HepG2 (cell line): ENCODE results near the gene OR2S2. TPM values are rescaled to one million over a fixed set of nuclear protein-coding genes. Genes with fewer than 3 reads are reported as not detected.

Source experiments
- ATAC-seq: fragments of 200-7000 bp; cut with Tn5 transposase; 3 replicates; pipeline ENCODE4 v1.9.1; 2020; ENCODE audit warnings: mild to moderate bottlenecking, moderate library complexity
- BruUV-seq: library from RNA; stranded (reverse); fragments of 400-500 nt; replicated peaks from 2 replicates; lab custom pipeline; 2021; lab: Mats Ljungman, UMichigan
- CTCF ChIA-PET: fragments of 300-600 bp; formaldehyde crosslinking; extraction: SDS; loops from one replicate; lab custom pipeline; 2021; ENCODE audit warnings: low total read pairs, inconsistent platforms, low intra/inter-chr PET ratio; lab: Yijun Ruan, JAX
- POLR2A ChIA-PET: fragments of 350-600 bp; sonication (Branson Sonifier 250); formaldehyde crosslinking; loops from one replicate; lab custom pipeline; 2020; ENCODE audit warnings: antibody characterized with exemption, inconsistent platforms; lab: Yijun Ruan, JAX
- DNase-seq: peaks from one replicate; pipeline ENCODE4 v3.0.0-alpha.2; 2015; ENCODE audit warnings: low spot score
- FAIRE-seq: peaks from 3 replicates; lab custom pipeline; 2011; peaks lifted over from hg19 to GRCh38; lab: Jason Lieb, UNC
- H2AFZ ChIP-seq: one replicate; pipeline ENCODE4 v1.6.1; 2011; ENCODE audit warnings: low read length, inconsistent platforms
- H3K27ac ChIP-seq: fragments of 300-600 bp; 3 replicates; pipeline ENCODE4 v1.8.0; 2011; ENCODE audit warnings: mixed run types, mild to moderate bottlenecking, mixed read lengths, low read length, inconsistent platforms; ENCODE audit not compliant: insufficient read depth; ENCODE audit errors: extremely low read length
- H3K27me3 ChIP-seq, 2 experiments: fragments of 200-600 bp in 1 of 2; 2 replicates in 1 of 2; 3 replicates in 1 of 2; pipeline versions ENCODE4 v1.6.0 to v1.8.0; 2011; ENCODE audit warnings: low read length in 2 of 2, mild to moderate bottlenecking in 2 of 2, moderate library complexity in 2 of 2, inconsistent platforms in 1 of 2; ENCODE audit not compliant: insufficient read depth in 2 of 2, control insufficient read depth in 1 of 2
- H3K36me3 ChIP-seq, 2 experiments: fragments of 200-600 bp in 1 of 2; replicated peaks in 1 of 2; 2 replicates in 1 of 2; 3 replicates in 1 of 2; pipeline versions ENCODE4 v1.5.1 to v1.8.0; 2011; ENCODE audit warnings: low read length in 2 of 2, inconsistent platforms in 1 of 2; ENCODE audit not compliant: insufficient read depth in 2 of 2, control insufficient read depth in 1 of 2
- H3K4me1 ChIP-seq: 2 replicates; pipeline ENCODE4 v1.5.1; 2012; ENCODE audit warnings: low read length, inconsistent platforms; ENCODE audit not compliant: insufficient read depth
- H3K4me2 ChIP-seq: 2 replicates; pipeline ENCODE4 v1.6.0; 2011; ENCODE audit warnings: low read depth, low read length, inconsistent platforms
- H3K4me3 ChIP-seq, 3 experiments: fragments of 200-600 bp in 1 of 3; sonication (generic), shearing (Covaris generic) in 1 of 3; replicated peaks in 1 of 3; 2 replicates each; pipeline ENCODE4 v1.5.1; 2011 to 2016; ENCODE audit warnings: low read length in 3 of 3, inconsistent platforms in 2 of 3, low read depth in 2 of 3, mild to moderate bottlenecking in 2 of 3, control low read depth in 1 of 3, mixed read lengths in 1 of 3; ENCODE audit not compliant: insufficient read depth in 1 of 3
- H3K79me2 ChIP-seq: one replicate; pipeline ENCODE4 v1.6.1; 2011; ENCODE audit warnings: low read length, inconsistent platforms; ENCODE audit not compliant: insufficient read depth
- H3K9ac ChIP-seq: 2 replicates; pipeline ENCODE4 v1.6.0; 2011; ENCODE audit warnings: mild to moderate bottlenecking, low read depth, low read length, inconsistent platforms; ENCODE audit not compliant: insufficient read depth
- H3K9me3 ChIP-seq: 2 replicates; pipeline ENCODE4 v1.5.1; 2012; ENCODE audit warnings: mild to moderate bottlenecking, low read length
- H4K20me1 ChIP-seq: 2 replicates; pipeline ENCODE4 v1.6.0; 2011; ENCODE audit warnings: inconsistent platforms, mild to moderate bottlenecking, low read length, moderate library complexity; ENCODE audit not compliant: insufficient read depth
- EHMT2 ChIP-seq: fragments of 200-600 bp; sonication (generic); IDR thresholded peaks from 2 replicates; pipeline ENCODE4 v1.7.0; 2017; ENCODE audit warnings: antibody characterized with exemption, low read depth, low read length, borderline replicate concordance
- FOSL2 ChIP-seq: sonication (generic); formaldehyde crosslinking; IDR thresholded peaks from 2 replicates; pipeline ENCODE4 v1.4.0; 2020; ENCODE audit warnings: missing genetic modification reagents
- JUN ChIP-seq: sonication (generic); formaldehyde crosslinking; IDR thresholded peaks from 2 replicates; pipeline ENCODE4 v1.4.0; 2020; ENCODE audit warnings: mild to moderate bottlenecking, missing genetic modification reagents
- KLF13 ChIP-seq: sonication (generic); formaldehyde crosslinking; IDR thresholded peaks from 2 replicates; pipeline ENCODE4 v1.4.0; 2020; ENCODE audit warnings: mild to moderate bottlenecking, missing genetic modification reagents
- MAFK ChIP-seq, 2 experiments: IDR thresholded peaks in 1 of 2; conservative IDR thresholded peaks in 1 of 2; 2 replicates each; pipeline ENCODE4 v1.6.1; 2011; ENCODE audit warnings: improper control_type of control experiment in 2 of 2, low read length in 2 of 2
- MEIS1 ChIP-seq: sonication (generic); formaldehyde crosslinking; IDR thresholded peaks from 2 replicates; pipeline ENCODE4 v1.9.0; 2021; ENCODE audit warnings: mild to moderate bottlenecking, missing genetic modification reagents, moderate library complexity, borderline replicate concordance
- NR2C2 ChIP-seq: sonication (generic); formaldehyde crosslinking; IDR thresholded peaks from 2 replicates; pipeline ENCODE4 v1.4.0; 2020; ENCODE audit warnings: missing genetic modification reagents, mild to moderate bottlenecking, moderate library complexity, borderline replicate concordance
- PAF1 ChIP-seq: IDR thresholded peaks from 2 replicates; pipeline ENCODE4 v1.6.1; 2016; ENCODE audit warnings: missing genetic modification reagents, missing compliant biosample characterization
- RXRA ChIP-seq: sonication (generic); formaldehyde crosslinking; IDR thresholded peaks from 2 replicates; pipeline ENCODE4 v1.5.1; 2020; ENCODE audit warnings: missing genetic modification reagents
- SRF ChIP-seq: IDR thresholded peaks from 2 replicates; pipeline ENCODE4 v1.6.1; 2011; ENCODE audit warnings: mild to moderate bottlenecking, low read depth, low read length, moderate library complexity
- ZBTB42 ChIP-seq: sonication (generic); formaldehyde crosslinking; IDR thresholded peaks from 2 replicates; pipeline ENCODE4 v1.5.0; 2020; ENCODE audit warnings: mild to moderate bottlenecking, missing genetic modification reagents
- ZNF101 ChIP-seq: sonication (generic); formaldehyde crosslinking; IDR thresholded peaks from 2 replicates; pipeline ENCODE4 v1.4.0; 2020; ENCODE audit warnings: mild to moderate bottlenecking, low read depth, missing genetic modification reagents, borderline replicate concordance
- ZNF160 ChIP-seq: sonication (generic); formaldehyde crosslinking; IDR thresholded peaks from 2 replicates; pipeline ENCODE4 v1.8.0; 2022; ENCODE audit warnings: mild to moderate bottlenecking, inconsistent platforms, missing genetic modification reagents
- ZNF589 ChIP-seq: sonication (generic); formaldehyde crosslinking; conservative IDR thresholded peaks from 2 replicates; pipeline ENCODE4 v1.8.0; 2022; ENCODE audit warnings: mild to moderate bottlenecking, moderate library complexity, missing genetic modification reagents
- ZNF782 ChIP-seq: sonication (generic); formaldehyde crosslinking; IDR thresholded peaks from 2 replicates; pipeline ENCODE4 v1.4.0; 2020; ENCODE audit warnings: missing genetic modification reagents, mild to moderate bottlenecking, borderline replicate concordance
- WGBS: methylation state at CpG from one replicate; pipeline ENCODE4 v1.1.6; 2017; ENCODE audit warnings: low lambda C conversion rate; 5-methylcytosine and 5-hydroxymethylcytosine counted together
- in situ Hi-C: cut with HindIII; loops from 2 replicates; pipeline ENCODE4 v1.10.0; 2017; ENCODE audit warnings: low pct_unique_long_range_greater_than_20kb; ENCODE audit not compliant: extremely low pct_ligation_motif_present
- intact Hi-C: fragments of 100-400 bp; cut with micrococcal nuclease; formaldehyde crosslinking; loops from one replicate; pipeline ENCODE4 v1.10.0; 2022; ENCODE audit not compliant: unreplicated experiment
- polyA plus RNA-seq, 8 experiments: library from polyadenylated mRNA; depleted of rRNA in 3 of 8; stranded (reverse) in 7 of 8; unstranded in 1 of 8; fragments of >200 nt; fragmentation: Illumina TruSeq in 4 of 8; extraction: Trizol in 4 of 8; gene quantifications; 2 replicates each; pipeline versions ENCODE4 v1.2.1 to v1.2.3, GENCODE V29; 2011 to 2016; ENCODE audit warnings: low read depth in 4 of 8, missing spikeins in 1 of 8, mixed read lengths in 1 of 8; ENCODE audit not compliant: insufficient read depth in 1 of 8
- total RNA-seq, 5 experiments: library from RNA; depleted of rRNA; stranded (reverse); fragments of >200 nt; fragmentation: Illumina TruSeq; extraction: Trizol; gene quantifications; 2 replicates each; pipeline ENCODE4 v1.2.3, GENCODE V29; 2016; ENCODE audit warnings: low read depth in 1 of 5
- TF ChIP-seq, protein P1 (sequence below): IDR thresholded peaks from 2 replicates; pipeline ENCODE4 v1.6.1; 2018; ENCODE audit warnings: missing genetic modification reagents, mild to moderate bottlenecking, missing compliant biosample characterization
- TF ChIP-seq, protein P2 (sequence below): sonication (generic); formaldehyde crosslinking; IDR thresholded peaks from 2 replicates; pipeline ENCODE4 v1.9.0; 2021; ENCODE audit warnings: mild to moderate bottlenecking, missing genetic modification reagents

The OR2S2 gene
- total and polyA plus RNA-seq, 2 of the 13 experiments (the other 11 are each of a cell fraction or from before 2014, with no cell fraction given) = not detected

DNA sequence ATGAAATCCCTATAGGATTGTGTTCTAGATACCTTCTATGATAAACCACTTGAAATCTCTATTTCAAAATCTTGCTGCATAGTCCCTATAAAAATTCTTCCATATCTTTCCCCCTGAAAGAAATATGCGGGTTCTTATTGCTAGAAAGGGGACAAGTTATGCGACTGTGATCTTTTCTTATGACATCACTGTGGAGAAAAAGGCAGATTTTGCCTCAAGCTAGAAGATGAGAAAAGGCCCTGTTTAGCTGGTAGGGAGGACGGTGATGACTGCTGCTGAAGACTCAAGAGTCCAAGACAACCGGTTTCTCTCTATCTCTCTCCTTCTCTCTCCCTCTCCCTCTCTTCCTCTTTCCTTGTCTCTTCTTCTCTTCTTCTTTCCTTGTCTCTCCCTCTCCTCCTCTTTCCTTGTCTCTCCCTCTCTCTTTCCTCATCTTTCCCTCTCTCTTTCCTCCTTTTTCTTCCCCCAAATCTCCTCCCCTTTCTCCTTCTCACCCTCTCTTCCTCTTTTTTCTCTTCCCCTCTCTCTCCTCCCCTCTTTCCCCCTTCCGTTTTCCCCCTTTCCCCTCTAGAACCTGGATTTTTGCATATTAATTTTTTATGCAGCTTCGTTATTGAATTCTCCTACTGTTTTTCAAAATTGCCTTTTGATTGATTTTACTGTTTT, 5.3 kb downstream of the OR2S2 start (continued):
- no peak for TF ChIP-seq EHMT2
- no peak for TF ChIP-seq PAF1
- TF ChIP-seq NR2C2 = no peak
- TF ChIP-seq MAFK (conservative IDR thresholded peaks at IDR 0.05 in 1 of 2, IDR thresholded peaks at IDR 0.05 in 1 of 2; ENCODE audit: low read length in 2 of 2) = no peak
- TF ChIP-seq, protein P1, sequence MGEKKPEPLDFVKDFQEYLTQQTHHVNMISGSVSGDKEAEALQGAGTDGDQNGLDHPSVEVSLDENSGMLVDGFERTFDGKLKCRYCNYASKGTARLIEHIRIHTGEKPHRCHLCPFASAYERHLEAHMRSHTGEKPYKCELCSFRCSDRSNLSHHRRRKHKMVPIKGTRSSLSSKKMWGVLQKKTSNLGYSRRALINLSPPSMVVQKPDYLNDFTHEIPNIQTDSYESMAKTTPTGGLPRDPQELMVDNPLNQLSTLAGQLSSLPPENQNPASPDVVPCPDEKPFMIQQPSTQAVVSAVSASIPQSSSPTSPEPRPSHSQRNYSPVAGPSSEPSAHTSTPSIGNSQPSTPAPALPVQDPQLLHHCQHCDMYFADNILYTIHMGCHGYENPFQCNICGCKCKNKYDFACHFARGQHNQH (CRISPR knock-in tag) = no peak
- TF ChIP-seq SRF = no peak
- TF ChIP-seq ZNF160 (CRISPR knock-in tag) = no peak
- no peak for TF ChIP-seq KLF13
- no peak for TF ChIP-seq RXRA (CRISPR knock-in tag)

DNA sequence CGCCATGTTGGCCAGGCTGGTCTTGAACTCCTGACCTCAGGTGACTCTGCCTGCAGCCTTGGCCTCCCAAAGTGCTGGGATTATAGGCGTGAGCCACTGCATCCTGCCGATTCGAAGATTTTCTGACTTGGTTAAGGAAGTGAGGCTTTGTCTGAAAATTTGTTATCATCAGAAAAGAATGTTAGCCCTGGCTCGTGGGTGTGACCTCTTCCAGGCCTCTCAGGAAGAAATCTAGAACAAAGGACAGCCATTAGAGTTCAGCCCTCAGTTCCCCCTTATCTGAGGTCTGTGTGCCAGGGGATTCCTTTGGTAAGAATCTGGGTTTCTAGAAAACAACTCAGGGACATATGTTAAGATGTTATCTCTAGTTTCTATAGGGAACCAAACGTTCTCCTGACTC, 6.2 kb downstream of the OR2S2 start:
- FAIRE-seq (no peak), DNase-seq (no peak), ATAC-seq (no peak)
- BruUV-seq = no TSS peak
- H3K4me1 ChIP-seq = no peaks in the 10 kb centered on the region
- in situ Hi-C loops = no loop called here
- no peaks in the 10 kb centered on the region for H3K79me2 ChIP-seq
- H3K27ac ChIP-seq = no peak overlapping the region
- no peaks in the 10 kb centered on the region for H3K9me3 ChIP-seq
- peaks cover 0 to 10% of the 10 kb centered on the region in 2 experiments; a peak in 2 of 5 replicates for H3K27me3 ChIP-seq
- intact Hi-C loops = no loop called here
- H3K4me2 ChIP-seq = no peak overlapping the region
- H4K20me1 ChIP-seq = no peaks in the 10 kb centered on the region
- ChIA-PET POLR2A (no interaction called here), CTCF (no interaction called here)
- 30% methylated on average over 3 of the region's 6 CpGs for whole genome bisulfite sequencing
- H3K9ac ChIP-seq = no peak overlapping the region
- H2AFZ ChIP-seq = no peak overlapping the region
- no peak overlapping the region for H3K4me3 ChIP-seq
- no peaks in the 10 kb centered on the region for H3K36me3 ChIP-seq
- TF ChIP-seq ZBTB42 = no peak
- no peak for TF ChIP-seq FOSL2 (CRISPR knock-in tag)
- no peak for TF ChIP-seq ZNF589 (CRISPR knock-in tag)
- TF ChIP-seq MEIS1 (CRISPR knock-in tag) = no peak
- TF ChIP-seq ZNF101 (CRISPR knock-in tag) = no peak
- TF ChIP-seq, protein P2, sequence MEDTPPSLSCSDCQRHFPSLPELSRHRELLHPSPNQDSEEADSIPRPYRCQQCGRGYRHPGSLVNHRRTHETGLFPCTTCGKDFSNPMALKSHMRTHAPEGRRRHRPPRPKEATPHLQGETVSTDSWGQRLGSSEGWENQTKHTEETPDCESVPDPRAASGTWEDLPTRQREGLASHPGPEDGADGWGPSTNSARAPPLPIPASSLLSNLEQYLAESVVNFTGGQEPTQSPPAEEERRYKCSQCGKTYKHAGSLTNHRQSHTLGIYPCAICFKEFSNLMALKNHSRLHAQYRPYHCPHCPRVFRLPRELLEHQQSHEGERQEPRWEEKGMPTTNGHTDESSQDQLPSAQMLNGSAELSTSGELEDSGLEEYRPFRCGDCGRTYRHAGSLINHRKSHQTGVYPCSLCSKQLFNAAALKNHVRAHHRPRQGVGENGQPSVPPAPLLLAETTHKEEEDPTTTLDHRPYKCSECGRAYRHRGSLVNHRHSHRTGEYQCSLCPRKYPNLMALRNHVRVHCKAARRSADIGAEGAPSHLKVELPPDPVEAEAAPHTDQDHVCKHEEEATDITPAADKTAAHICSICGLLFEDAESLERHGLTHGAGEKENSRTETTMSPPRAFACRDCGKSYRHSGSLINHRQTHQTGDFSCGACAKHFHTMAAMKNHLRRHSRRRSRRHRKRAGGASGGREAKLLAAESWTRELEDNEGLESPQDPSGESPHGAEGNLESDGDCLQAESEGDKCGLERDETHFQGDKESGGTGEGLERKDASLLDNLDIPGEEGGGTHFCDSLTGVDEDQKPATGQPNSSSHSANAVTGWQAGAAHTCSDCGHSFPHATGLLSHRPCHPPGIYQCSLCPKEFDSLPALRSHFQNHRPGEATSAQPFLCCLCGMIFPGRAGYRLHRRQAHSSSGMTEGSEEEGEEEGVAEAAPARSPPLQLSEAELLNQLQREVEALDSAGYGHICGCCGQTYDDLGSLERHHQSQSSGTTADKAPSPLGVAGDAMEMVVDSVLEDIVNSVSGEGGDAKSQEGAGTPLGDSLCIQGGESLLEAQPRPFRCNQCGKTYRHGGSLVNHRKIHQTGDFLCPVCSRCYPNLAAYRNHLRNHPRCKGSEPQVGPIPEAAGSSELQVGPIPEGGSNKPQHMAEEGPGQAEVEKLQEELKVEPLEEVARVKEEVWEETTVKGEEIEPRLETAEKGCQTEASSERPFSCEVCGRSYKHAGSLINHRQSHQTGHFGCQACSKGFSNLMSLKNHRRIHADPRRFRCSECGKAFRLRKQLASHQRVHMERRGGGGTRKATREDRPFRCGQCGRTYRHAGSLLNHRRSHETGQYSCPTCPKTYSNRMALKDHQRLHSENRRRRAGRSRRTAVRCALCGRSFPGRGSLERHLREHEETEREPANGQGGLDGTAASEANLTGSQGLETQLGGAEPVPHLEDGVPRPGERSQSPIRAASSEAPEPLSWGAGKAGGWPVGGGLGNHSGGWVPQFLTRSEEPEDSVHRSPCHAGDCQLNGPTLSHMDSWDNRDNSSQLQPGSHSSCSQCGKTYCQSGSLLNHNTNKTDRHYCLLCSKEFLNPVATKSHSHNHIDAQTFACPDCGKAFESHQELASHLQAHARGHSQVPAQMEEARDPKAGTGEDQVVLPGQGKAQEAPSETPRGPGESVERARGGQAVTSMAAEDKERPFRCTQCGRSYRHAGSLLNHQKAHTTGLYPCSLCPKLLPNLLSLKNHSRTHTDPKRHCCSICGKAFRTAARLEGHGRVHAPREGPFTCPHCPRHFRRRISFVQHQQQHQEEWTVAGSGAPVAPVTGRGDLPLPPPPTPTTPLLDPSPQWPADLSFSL (CRISPR knock-in tag) = no peak
- no peak for TF ChIP-seq ZNF782 (CRISPR knock-in tag)
- TF ChIP-seq PAF1 = no peak
- no peak for TF ChIP-seq JUN (CRISPR knock-in tag)
